Amniotic epithelial cell (primary cell): Measurements from ENCODE around the gene CERS5.

Experiments
- DNase-seq: peaks from one replicate; pipeline ENCODE4 v3.0.0-alpha.2; 2010; ENCODE audit warnings: low read depth

The CERS5 gene, protein sequence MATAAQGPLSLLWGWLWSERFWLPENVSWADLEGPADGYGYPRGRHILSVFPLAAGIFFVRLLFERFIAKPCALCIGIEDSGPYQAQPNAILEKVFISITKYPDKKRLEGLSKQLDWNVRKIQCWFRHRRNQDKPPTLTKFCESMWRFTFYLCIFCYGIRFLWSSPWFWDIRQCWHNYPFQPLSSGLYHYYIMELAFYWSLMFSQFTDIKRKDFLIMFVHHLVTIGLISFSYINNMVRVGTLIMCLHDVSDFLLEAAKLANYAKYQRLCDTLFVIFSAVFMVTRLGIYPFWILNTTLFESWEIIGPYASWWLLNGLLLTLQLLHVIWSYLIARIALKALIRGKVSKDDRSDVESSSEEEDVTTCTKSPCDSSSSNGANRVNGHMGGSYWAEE

DNA sequence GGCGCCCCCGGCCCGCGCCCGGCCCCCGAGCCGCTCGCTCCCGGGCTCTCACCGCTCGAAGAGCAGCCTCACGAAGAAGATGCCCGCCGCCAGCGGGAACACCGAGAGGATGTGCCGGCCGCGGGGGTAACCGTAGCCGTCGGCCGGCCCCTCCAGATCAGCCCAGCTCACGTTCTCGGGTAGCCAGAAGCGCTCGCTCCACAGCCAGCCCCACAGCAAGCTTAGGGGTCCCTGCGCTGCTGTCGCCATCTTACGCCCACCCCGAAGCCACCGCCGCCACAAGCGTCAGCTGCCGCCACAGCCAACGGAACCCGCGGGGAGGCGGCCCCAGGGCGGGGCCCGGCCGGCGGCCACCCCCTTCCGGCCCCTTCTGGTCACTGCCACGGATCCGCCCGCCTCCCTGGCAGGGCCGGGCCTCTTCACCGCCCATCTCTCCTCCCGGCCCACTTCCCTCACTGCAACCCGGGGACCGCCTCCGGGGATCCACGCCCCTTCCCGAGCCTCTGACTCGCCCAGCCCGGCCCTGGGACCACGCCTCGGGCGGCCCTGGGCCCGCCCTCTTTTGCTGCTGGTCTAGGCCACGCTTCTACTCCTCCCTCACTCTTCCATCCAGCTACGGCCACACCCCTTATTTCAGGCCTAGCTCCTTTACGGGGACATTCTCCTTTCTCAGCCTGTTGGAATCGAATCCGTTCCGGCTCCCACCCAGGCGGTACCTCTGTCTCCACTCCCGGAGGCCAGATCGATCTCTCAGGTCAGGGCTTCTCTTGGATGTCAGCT lies at the start of gene CERS5:
TSS of gene CERS5 (minus strand) at position 321 of the 780 bp plus-strand sequence. CDS start at position 249, 72 bp downstream.
- peak; percentile 98 for DNase-seq

DNA sequence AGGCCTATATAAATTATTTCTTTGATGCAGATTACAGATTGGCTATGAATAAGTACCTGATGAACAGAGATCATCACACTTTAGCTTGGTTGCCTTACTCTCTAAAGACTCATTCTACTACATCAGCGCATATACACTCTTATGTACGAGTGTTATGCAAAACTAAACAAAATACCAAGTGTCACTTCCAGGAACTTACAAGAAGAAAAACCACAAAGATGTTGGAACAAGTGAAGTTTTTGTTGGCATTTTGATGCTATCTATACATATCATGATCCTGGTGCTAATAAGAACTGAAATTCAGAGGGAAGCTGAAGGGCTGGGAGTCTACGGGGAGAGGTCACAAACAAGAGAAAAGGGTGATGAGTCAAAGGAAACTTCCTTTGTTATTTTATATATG lies 47.9 kb upstream of the CERS5 start:
- DNase-seq = peak; percentile 52

DNA sequence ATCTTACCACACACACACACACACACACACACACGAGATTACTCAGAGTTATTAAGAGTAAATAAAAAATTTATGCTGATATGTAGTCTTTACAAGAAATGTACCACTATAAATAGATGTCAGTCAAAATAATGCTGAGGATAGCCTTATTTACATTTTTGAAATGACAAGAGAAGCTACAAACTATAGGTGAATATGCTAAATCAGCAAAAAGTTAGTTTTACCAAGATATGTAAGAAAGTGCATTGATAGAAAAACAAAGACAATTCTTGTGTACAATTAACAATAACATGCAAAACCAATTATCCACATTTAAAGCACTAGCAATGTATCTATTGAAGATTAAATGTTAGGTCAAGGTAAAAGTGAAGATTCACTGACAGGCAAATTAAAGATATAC lies 46.8 kb upstream of the CERS5 start:
- no peak for DNase-seq

DNA sequence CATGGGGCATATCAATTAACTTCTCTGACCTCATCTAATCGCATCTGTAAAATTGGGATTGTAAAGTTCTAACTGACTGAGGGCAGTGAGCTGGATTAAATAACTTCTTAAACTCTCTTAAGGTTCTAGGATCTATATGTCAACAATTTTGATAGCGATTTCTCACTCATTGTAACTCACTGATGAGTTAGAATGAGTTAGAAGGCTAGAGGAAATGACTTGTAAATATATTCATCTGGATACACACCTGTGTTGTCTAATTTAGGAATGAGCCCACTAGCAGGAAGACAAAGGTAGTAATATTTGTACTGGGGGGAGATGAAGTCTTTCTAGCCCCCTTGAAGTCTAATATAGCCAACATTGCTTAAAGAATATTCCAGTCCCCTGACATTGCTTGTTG lies 46.3 kb upstream of the CERS5 start:
- DNase-seq = no peak

DNA sequence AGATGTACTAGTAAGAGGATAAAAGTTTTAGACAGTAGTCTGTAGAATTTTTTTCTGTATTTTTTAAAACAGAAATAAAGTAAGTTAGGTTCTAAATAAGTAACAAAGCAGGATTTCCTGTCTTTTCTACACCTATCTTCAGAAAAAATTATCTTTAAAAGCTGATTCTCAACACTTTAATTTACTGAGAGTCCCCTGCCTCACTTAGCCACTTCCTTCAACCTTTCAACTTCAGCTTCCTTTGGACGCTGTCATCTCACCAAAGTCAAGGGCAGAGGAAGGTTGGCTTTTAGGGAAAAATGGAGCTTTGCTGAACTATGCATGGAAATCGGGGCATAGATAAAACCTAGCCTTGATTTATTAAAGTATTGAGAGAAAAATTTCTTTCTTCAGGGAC lies 44.9 kb upstream of the CERS5 start:
- no peak for DNase-seq

DNA sequence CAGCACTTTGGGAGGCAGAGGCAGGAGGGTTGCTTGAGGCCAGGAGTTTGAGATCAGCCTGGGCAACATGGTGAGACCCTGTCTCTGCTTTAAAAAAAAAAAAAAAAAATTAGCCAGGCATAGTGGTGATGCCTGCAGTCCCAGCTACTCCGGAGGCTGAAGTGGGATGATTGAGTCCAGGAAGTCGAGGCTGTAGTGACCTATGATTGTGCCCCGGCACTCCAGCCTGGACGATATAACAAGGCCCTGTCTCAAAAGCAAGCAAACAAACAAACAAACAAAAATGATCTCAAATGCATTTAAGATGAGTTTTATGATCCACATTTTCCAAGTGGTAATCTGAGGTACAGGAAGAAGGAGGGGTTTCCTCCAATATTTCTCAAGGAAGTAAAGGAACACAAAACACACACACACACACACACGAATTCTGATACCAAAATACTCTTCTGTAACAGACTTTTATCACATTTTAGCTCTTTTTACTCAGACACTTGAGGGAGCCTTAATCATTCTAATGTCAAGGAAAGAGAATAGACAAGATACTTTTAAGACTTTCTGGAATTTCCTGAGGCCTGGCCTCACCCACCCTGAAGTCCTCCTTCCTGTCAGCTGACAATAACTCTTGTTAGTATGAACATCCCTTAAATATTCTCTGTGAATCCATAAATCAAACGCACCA lies 44.4 kb upstream of the CERS5 start:
- peak; percentile 56 for DNase-seq

DNA sequence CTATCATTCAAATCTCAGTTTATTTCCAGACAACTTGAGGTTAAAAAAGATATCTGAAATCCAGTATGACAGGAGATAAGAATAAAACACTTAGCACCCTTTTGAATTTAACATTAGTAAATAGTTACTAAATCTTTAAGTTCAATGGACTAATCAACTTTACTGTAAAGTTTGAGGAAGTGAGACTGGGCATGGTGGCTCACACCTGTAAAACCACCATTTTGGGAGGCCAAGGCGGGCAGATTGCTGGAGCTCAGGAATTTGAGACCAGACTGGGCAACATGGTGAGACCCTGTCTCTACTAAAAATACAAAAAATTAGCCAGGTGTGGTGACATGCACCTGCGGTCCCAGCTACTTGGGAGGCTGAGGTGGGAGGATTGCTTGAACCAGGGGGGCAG lies 40.3 kb upstream of the CERS5 start:
- no peak for DNase-seq

DNA sequence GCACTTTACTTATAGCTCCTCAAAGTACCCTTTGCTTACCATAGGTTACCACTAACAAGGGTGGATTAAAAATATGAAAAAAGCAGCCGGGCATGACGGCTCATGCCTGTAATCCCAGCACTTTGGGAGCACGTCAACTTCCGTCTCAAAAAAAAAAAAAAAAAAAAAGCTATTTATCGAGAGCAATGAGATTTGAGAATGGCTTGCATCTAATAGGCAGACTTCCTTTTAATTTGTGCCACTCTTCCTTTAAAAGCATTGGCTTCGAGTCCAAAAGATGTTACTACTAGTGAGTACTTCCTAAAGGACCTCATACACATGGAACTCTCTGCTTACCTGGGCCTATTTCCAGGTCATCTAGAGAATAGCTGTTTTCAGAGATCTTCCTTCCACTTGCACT lies 38.5 kb upstream of the CERS5 start:
- no peak for DNase-seq

DNA sequence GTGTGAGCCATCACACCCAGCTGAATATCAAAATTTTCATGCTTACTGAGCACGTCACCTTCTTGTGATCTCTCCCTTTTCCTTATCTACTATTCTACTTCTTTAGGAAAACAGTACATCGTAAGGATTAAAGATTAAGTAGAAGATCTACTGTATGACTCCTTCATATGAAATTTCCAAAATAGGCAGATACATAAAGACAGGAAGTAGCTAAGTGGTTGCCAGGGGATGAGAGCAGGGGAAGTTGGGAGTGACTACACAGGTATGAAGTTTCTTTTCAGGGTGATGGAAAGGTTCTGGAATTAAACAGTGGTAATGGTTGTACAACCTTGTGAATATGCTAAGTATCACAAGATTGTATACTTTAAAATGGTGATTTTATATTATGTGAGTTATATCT lies 36.5 kb upstream of the CERS5 start:
- DNase-seq = peak; percentile 45

DNA sequence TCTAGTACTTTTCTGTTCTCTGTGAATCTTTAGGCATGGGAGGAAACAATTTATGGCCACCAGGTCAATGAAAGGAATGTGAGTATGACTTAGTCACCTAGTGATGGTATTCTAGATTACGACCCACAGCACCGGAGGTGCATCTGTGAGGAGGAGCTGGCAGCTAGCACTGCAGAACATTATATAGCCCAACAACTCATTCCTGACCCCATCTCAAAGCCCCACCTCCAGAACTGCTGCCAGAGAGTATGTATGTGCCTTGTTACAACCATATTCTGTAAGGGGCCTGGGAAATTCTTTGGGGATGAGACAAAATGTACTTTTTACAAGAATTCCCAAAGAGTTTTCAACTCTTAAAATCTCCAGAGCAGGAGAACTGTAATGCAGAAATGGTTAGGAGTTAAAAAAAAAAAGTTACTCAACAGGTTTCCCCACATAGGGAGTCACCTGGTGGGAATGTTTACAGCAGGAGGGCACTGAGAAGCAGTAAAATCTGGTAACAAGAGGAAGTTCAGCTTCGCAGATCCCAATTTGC lies 34.9 kb upstream of the CERS5 start:
- DNase-seq = peak; percentile 95

DNA sequence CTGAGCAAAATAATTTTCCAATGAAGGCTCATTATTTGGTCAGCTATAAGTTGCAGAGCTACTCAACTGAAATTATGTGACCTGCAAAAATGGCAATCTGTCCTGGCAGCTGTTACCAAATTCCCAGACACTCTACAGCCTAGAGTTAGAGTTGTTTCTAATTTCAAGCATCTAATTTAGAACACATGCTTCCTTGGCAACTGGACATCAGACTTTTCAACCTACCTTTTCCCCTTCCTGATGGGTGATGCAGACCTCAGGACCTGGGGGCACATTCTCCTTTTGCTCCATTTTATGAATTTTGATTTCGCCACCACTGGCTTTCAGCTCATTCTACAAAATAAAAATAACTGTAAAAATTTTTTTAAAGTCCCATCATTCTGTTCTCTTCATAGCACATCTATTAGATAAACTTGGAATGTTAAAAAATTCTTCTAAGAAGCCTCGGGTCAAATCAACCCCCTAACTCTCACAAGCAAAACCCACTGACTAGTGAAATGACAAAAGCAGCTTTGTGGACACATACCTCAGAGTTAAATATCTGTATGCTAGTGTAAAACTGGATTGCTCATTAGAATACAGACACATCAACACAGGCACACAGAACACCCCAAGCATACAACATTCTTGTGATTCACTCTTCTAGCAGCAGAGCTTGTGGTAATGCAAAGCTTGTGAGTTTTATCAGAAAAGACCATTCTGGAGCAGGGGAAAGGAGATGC lies 33.5 kb upstream of the CERS5 start:
- peak; percentile 89 for DNase-seq

DNA sequence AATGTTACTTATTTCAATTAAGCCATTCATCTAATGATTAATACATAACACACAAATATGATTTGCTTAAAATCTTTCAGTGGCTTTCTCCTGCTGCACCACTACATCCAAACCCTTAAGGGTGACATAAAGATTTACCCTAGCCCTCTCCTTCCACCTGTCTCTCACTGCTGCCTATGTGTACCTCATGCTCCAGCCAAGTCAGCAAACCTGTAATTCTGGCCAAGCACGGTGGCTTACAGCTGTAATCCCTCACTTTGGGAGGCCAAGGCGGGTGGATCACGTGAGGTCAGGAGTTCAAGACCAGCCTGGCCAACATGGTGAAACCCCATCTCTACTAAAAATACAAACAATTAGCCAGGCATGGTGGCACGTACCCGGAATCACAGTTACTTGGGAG lies 31.7 kb upstream of the CERS5 start:
- DNase-seq = no peak

DNA sequence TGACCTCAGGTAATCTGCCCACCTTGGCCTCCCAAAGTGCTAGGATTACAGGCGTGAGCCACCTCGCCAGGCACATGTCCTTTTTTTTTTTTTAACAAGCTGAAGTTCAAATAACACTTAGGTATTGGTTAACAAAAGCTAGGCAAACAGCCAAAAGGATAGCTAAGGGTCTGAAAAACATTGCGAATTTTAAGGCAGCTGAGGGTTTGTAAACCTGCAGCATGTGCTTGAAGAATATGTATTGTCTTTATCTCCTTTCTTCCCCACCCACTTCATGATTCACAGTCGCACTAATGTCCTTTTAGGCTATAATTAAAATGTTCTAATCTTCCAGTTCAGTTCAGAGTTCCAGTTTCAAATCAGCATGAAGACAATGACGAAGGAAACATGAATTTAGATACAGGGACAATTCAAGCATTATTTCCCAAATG lies 30.1 kb upstream of the CERS5 start:
- peak; percentile 36 for DNase-seq

DNA sequence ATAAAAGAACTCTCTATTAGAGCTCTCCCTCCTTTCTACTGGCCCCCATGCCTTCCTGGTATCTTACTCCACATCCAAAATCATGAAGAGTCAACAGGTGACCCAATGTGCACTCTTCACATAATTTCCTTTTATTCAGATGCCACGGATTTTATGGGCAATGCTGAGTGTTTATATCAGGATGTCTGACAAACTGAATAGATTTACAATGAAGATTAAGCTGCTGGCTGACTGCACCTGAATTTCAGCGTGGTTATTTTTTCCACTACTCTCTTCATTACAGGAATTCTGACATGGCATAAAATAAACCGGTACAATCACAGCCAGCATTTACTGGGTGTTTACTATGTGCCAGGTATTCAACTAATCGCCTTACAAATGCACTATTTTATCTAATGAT lies 29.4 kb upstream of the CERS5 start:
- DNase-seq = no peak

DNA sequence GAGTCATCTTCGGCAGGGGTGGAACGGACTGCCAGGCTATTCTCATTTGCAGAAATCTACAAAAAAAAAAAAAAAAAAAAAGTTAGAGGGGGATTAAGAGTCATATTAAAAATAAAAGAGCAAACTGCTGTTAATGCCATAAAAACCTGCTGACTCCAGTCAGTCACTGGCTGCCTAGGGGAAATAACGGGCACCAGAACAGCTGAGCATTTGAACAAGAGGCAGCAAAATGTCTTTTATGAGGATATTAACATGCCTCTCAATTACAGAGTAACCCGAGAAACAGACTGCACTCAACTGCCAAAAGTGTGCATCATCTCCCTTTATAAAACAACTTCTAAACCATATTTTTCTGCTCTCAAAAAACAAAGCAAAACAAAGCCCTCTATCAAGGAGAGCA lies 28.7 kb upstream of the CERS5 start:
- DNase-seq = no peak

DNA sequence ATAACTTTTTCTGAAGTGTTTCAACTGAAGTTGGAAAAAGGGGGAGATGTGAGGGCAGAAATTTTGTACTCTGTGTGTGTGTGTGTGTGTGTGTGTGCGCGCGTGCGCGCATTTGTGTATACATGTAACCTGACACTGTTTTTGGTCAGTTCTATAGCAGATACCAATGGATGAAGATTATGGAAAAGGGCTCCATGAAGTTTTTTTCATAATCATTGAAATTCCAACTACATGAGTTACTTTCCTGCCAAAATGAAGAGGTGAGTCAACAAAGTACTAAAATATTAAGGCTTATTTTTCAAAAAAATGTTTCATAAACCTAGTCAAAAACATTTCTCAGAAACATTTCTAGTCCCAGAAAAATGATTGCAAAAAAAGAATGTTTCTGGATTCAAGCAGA lies 25.7 kb upstream of the CERS5 start:
- peak; percentile 69 for DNase-seq

DNA sequence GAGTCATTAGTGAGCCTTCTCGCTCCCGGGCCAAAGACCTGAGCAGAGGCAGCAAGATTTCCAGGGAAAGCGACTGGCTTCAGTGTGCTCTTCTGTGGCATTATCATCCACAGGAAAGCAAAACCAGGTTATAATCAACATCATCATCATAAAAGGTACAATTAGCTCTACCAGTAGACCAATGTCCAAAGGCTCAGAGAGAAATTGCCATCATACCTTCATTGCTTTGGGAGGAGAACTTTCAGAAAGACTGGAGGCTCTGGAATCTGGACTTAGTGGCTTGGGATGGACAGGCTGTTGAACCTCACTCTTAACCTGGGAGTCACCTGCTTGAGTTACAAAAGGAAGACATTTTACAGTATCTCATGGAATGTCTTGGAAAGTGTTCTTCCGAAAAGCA lies 25.1 kb upstream of the CERS5 start:
- DNase-seq = no peak

DNA sequence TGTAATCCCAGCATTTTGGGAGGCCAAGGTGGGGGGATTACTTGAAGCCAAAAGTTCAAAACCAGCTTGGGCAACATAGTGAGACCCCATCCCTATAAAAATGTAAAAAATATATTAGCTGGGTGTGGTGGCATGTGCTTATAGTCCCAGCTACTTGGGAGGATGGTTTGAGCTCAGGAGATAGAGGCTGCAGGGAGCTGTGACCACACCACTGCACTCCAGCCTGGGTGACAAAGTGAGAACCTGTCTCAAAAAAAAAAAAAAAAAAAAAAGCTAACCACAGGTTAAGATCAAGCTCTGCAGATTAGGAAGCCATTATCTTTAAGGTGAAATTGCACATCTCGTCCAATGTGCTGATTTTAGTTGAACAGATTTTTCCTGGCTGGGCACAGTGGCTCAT lies 23.7 kb upstream of the CERS5 start:
- no peak for DNase-seq

DNA sequence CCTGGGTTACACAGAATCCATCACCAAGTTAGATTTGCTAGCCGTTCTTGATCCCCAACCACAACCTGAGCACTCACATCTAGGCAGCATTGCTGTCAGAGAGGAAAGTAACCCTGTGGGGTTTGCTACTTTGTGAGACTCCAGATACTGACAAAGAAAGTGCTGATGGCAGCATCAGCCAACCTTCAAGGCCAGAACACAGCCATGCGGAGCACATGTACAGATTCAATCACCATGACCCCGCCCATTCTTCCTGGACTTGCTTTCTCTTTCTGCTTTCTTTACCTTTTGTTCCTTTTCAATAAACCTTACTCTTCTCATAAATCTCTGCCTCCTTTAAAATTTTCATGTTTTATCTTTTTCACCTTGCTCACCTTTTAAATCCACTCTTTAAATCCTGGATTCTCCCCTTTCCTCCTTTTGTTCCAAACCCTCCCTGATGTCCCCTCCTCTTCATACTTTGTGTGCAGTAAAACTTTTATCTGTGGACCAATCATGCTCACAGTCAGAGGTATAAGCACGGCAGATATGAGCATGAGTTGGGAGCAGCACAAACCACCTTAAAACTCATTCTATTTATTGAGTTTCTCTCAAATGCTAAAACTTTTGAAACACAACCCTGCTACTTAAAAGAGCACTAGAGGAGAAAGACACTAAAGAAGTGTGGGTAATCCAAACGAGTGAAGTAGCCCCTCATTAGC lies 21.9 kb upstream of the CERS5 start:
- peak; percentile 28 for DNase-seq

DNA sequence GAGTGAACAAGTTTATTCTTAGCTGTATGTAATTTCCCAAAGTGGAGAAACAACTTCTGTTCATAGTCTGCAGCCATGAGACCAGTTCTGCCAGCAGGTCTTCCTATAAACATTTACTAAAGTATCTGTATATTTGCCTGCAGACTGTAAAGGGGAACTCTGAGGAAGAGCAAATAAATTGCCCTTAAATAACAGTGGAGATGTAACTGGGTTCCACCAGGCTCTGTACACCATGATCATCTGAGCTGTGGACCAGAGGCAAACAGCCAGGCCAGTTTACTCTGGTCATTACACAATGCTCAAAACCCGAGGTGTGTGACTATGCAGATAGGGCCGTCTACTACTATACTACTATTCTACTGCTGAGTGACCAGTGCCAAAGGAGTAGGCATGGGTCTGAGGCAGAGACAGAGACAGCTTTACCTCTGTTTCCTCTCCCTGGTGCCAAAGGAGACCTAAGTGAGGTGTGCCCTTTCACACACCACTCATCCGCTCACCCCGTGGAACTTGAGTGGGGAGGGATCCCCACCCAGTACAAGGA lies 21.1 kb upstream of the CERS5 start:
- DNase-seq = peak; percentile 88
